T-cell (primary cell): ENCODE results near the gene RAP1GAP2. TPM values are rescaled to one million over a fixed set of nuclear protein-coding genes. Genes with fewer than 3 reads are reported as not detected.

ENCODE experiments used
- ATAC-seq, 4 experiments: fragments of 200-7000 bp in 3 of 4; fragments of 150-1000 bp in 1 of 4; cut with Tn5 transposase; replicated peaks in 1 of 4; 1 replicate in 3 of 4; 2 replicates in 1 of 4; pipeline ENCODE4 v1.10.0; 2021; ENCODE audit warnings: moderate library complexity in 3 of 4, mild to moderate bottlenecking in 2 of 4, moderate number of reproducible peaks in 1 of 4
- CTCF ChIA-PET, 2 donors: fragments of 300-600 bp; sonication (Branson Sonifier 250); formaldehyde crosslinking; loops; one replicate each; lab custom pipeline; 2022; ENCODE audit warnings: antibody characterized with exemption in 2 of 2; lab: Charles Lee
- POLR2A ChIA-PET, 2 donors: fragments of 300-600 bp; sonication (Branson Sonifier 250); formaldehyde crosslinking; loops; one replicate each; lab custom pipeline; 2022; ENCODE audit warnings: antibody characterized with exemption in 2 of 2; lab: Charles Lee
- DNase-seq, 35 experiments: peaks; one replicate each; pipeline versions ENCODE4 v3.0.0 to v3.0.0-alpha.2; 2013 to 2023
- H3K27ac ChIP-seq: one replicate; pipeline ENCODE4 v1.5.1; 2013; ENCODE audit warnings: low read length
- H3K27me3 ChIP-seq, 2 experiments: replicated peaks in 1 of 2; 1 replicate in 1 of 2; 2 replicates in 1 of 2; pipeline versions ENCODE4 v1.6.1 to v1.7.0; 2013; ENCODE audit warnings: low read length in 1 of 2, mixed read lengths in 1 of 2; ENCODE audit not compliant: control insufficient read depth in 2 of 2, insufficient read depth in 2 of 2; ENCODE audit errors: extremely low read depth in 1 of 2
- H3K36me3 ChIP-seq, 2 donors: 1 replicate in 1 of 2; 2 replicates in 1 of 2; pipeline versions ENCODE4 v1.6.1 to v1.7.0; 2013; ENCODE audit warnings: low read length in 1 of 2; ENCODE audit not compliant: control insufficient read depth in 2 of 2, insufficient read depth in 1 of 2; ENCODE audit errors: extremely low read depth in 1 of 2
- H3K4me1 ChIP-seq, 2 experiments: 1 replicate in 1 of 2; 2 replicates in 1 of 2; pipeline versions ENCODE4 v1.6.1 to v1.7.0; 2013; ENCODE audit warnings: low read length in 2 of 2, mixed read lengths in 1 of 2; ENCODE audit not compliant: insufficient read depth in 2 of 2, control insufficient read depth in 1 of 2; ENCODE audit errors: extremely low read depth in 1 of 2
- H3K4me3 ChIP-seq, 2 donors: 1 replicate in 1 of 2; 2 replicates in 1 of 2; pipeline versions ENCODE4 v1.5.1 to v1.7.0; 2013; ENCODE audit warnings: mild to moderate bottlenecking in 2 of 2, low read length in 1 of 2, moderate library complexity in 1 of 2; ENCODE audit not compliant: control insufficient read depth in 1 of 2; ENCODE audit errors: extremely low read depth in 1 of 2
- H3K9me3 ChIP-seq: 2 replicates; pipeline ENCODE4 v1.7.0; 2013
- H3K27ac Mint-ChIP-seq, 2 donors: one replicate each; pipeline ENCODE4 v1.8.0; 2020 to 2021; ENCODE audit warnings: mild to moderate bottlenecking in 2 of 2, mixed read lengths in 2 of 2
- H3K27me3 Mint-ChIP-seq, 2 donors: one replicate each; pipeline ENCODE4 v1.8.0; 2021 to 2022; ENCODE audit warnings: mixed read lengths in 2 of 2
- H3K36me3 Mint-ChIP-seq: one replicate; pipeline ENCODE4 v1.8.0; 2021; ENCODE audit warnings: mixed read lengths
- H3K4me1 Mint-ChIP-seq, 3 donors: one replicate each; pipeline ENCODE4 v1.8.0; 2020 to 2022; ENCODE audit warnings: mixed read lengths in 3 of 3, mild to moderate bottlenecking in 1 of 3
- H3K4me3 Mint-ChIP-seq, 3 donors: one replicate each; pipeline ENCODE4 v1.8.0; 2020 to 2022; ENCODE audit warnings: mild to moderate bottlenecking in 3 of 3, mixed read lengths in 3 of 3, moderate library complexity in 3 of 3
- H3K9me3 Mint-ChIP-seq, 3 donors: one replicate each; pipeline ENCODE4 v1.8.0; 2020 to 2022; ENCODE audit warnings: mixed read lengths in 3 of 3
- WGBS: methylation state at CpG from one replicate; pipeline ENCODE4 v1.1.5; 2013; ENCODE audit warnings: missing lambda C conversion rate; ENCODE audit not compliant: insufficient coverage; 5-methylcytosine and 5-hydroxymethylcytosine counted together
- total RNA-seq, 35 experiments: library from RNA in 6 of 35; stranded (reverse) in 6 of 35; fragments of 120-200 nt in 1 of 35; gene quantifications; one replicate each; pipeline versions ENCODE4 v1.2.1 to v1.2.4 and lab custom pipeline; 2013 to 2026

RAP1GAP2 gene
- total RNA-seq, 5 donors from 2014 or later (not counting 1 experiment from before 2014, with no cell fraction given) = 8.0 to 77.7 (median 13.3) TPM

- 92% methylated on average over 12 of the region's 16 CpGs for WGBS
- ATAC-seq (no peak), DNase-seq (no peak)
- POLR2A ChIA-PET = no interaction called here
- Mint-ChIP-seq H3K4me1 (peaks cover 5 to 19% (median 6%) of the 10 kb centered on the region in 3 donors), H3K4me3 (no peak overlapping the region), H3K27ac (no peak overlapping the region), H3K9me3 (no peaks in the 10 kb centered on the region), H3K36me3 (peaks cover 31% of the 10 kb centered on the region), H3K27me3 (no peaks in the 10 kb centered on the region)
- no peak overlapping the region for H3K4me3 ChIP-seq
- H3K27ac ChIP-seq = no peak overlapping the region
- no peaks in the 10 kb centered on the region for H3K27me3 ChIP-seq
- CTCF ChIA-PET = no interaction called here
- H3K4me1 ChIP-seq = peaks cover 0 to 38% of the 10 kb centered on the region in 2 experiments
- no peaks in the 10 kb centered on the region for H3K9me3 ChIP-seq
- H3K36me3 ChIP-seq = peaks cover 3 to 33% of the 10 kb centered on the region in 2 donors
Observed at GRCh38 chr17:2904135-2904534, 107.9 kb downstream of the RAP1GAP2 start.

GRCh38 chr17:2905269-2905668 is 109.0 kb downstream of the RAP1GAP2 start:
- DNase-seq = peak in 7 of 35 experiments; percentile 3 to 30 (median 8)
- Mint-ChIP-seq H3K36me3 (peaks cover 34% of the 10 kb centered on the region), H3K4me3 (no peak overlapping the region), H3K27me3 (no peaks in the 10 kb centered on the region), H3K4me1 (peaks cover 11 to 26% (median 13%) of the 10 kb centered on the region in 3 donors), H3K9me3 (no peaks in the 10 kb centered on the region), H3K27ac (no peak overlapping the region)
- H3K9me3 ChIP-seq = no peaks in the 10 kb centered on the region
- peaks cover 3 to 35% of the 10 kb centered on the region in 2 donors for H3K36me3 ChIP-seq
- H3K27ac ChIP-seq = no peak overlapping the region
- 74% methylated on average over 7 of the region's 13 CpGs for WGBS
- no peak overlapping the region for H3K4me3 ChIP-seq
- no peaks in the 10 kb centered on the region for H3K27me3 ChIP-seq
- POLR2A ChIA-PET = no interaction called here
- H3K4me1 ChIP-seq = peaks cover 0 to 47% of the 10 kb centered on the region in 2 experiments
- ATAC-seq = no peak
- CTCF ChIA-PET = no interaction called here

- H3K4me1 Mint-ChIP-seq = peaks cover 11 to 26% (median 15%) of the 10 kb centered on the region in 3 donors
- 90% methylated on average over 7 of the region's 15 CpGs for WGBS
- H3K36me3 Mint-ChIP-seq = peaks cover 34% of the 10 kb centered on the region
- DNase-seq = no peak
- H3K4me3 Mint-ChIP-seq = no peak overlapping the region
- H3K4me3 ChIP-seq = no peak overlapping the region
- H3K36me3 ChIP-seq = peaks cover 3 to 35% of the 10 kb centered on the region in 2 donors
- peaks cover 0 to 47% of the 10 kb centered on the region in 2 experiments for H3K4me1 ChIP-seq
- ChIA-PET POLR2A (no interaction called here), CTCF (no interaction called here)
- H3K27ac Mint-ChIP-seq = no peak overlapping the region
- H3K27me3 ChIP-seq = no peaks in the 10 kb centered on the region
- no peak overlapping the region for H3K27ac ChIP-seq
- H3K27me3 Mint-ChIP-seq = no peaks in the 10 kb centered on the region
- no peaks in the 10 kb centered on the region for H3K9me3 Mint-ChIP-seq
- ATAC-seq = no peak
- no peaks in the 10 kb centered on the region for H3K9me3 ChIP-seq
Observed at GRCh38 chr17:2905696-2906501, 109.7 kb downstream of the RAP1GAP2 start.

GRCh38 chr17:2906901-2907300 is 110.7 kb downstream of the RAP1GAP2 start:
- H3K4me3 ChIP-seq = no peak overlapping the region
- H3K36me3 ChIP-seq = peaks cover 3 to 36% of the 10 kb centered on the region in 2 donors
- POLR2A ChIA-PET = no interaction called here
- H3K27me3 ChIP-seq = no peaks in the 10 kb centered on the region
- no peaks in the 10 kb centered on the region for H3K27me3 Mint-ChIP-seq
- H3K9me3 ChIP-seq = no peaks in the 10 kb centered on the region
- H3K4me3 Mint-ChIP-seq = no peak overlapping the region
- H3K9me3 Mint-ChIP-seq = no peaks in the 10 kb centered on the region
- peak overlapping the region in 1 of 2 donors; percentile 3 for H3K27ac Mint-ChIP-seq
- ATAC-seq = no peak
- no peak overlapping the region for H3K27ac ChIP-seq
- H3K4me1 ChIP-seq = peaks cover 0 to 47% of the 10 kb centered on the region in 2 experiments
- 75% methylated on average over 4 of the region's 6 CpGs for WGBS
- peaks cover 11 to 24% (median 15%) of the 10 kb centered on the region in 3 donors for H3K4me1 Mint-ChIP-seq
- peaks cover 36% of the 10 kb centered on the region for H3K36me3 Mint-ChIP-seq
- CTCF ChIA-PET = no interaction called here
- no peak for DNase-seq

GRCh38 chr17:2909175-2909845 is 113.1 kb downstream of the RAP1GAP2 start:
- H3K4me1 ChIP-seq = peaks cover 0 to 36% of the 10 kb centered on the region in 2 experiments
- no peaks in the 10 kb centered on the region for H3K27me3 ChIP-seq
- POLR2A ChIA-PET = no interaction called here
- no peaks in the 10 kb centered on the region for H3K27me3 Mint-ChIP-seq
- H3K36me3 ChIP-seq = peaks cover 3 to 42% of the 10 kb centered on the region in 2 donors
- CTCF ChIA-PET = no interaction called here
- WGBS = 92% methylated on average over 12 of the region's 13 CpGs
- H3K36me3 Mint-ChIP-seq = peaks cover 49% of the 10 kb centered on the region
- H3K4me1 Mint-ChIP-seq = peaks cover 11 to 24% (median 15%) of the 10 kb centered on the region in 3 donors
- H3K9me3 Mint-ChIP-seq = no peaks in the 10 kb centered on the region
- no peak overlapping the region for H3K4me3 Mint-ChIP-seq
- no peaks in the 10 kb centered on the region for H3K9me3 ChIP-seq
- peak overlapping the region in 1 of 2 donors; percentile 60 for H3K27ac Mint-ChIP-seq
- DNase-seq = no peak
- no peak overlapping the region for H3K4me3 ChIP-seq
- H3K27ac ChIP-seq = no peak overlapping the region
- ATAC-seq = no peak

GRCh38 chr17:2909846-2910234 is 113.6 kb downstream of the RAP1GAP2 start:
- ChIA-PET CTCF (no interaction called here), POLR2A (no interaction called here)
- no peaks in the 10 kb centered on the region for H3K9me3 Mint-ChIP-seq
- H3K4me3 ChIP-seq = no peak overlapping the region
- ATAC-seq (no peak), DNase-seq (no peak)
- H3K36me3 ChIP-seq = peaks cover 3 to 42% of the 10 kb centered on the region in 2 donors
- peaks cover 0 to 35% of the 10 kb centered on the region in 2 experiments for H3K4me1 ChIP-seq
- H3K27me3 ChIP-seq = no peaks in the 10 kb centered on the region
- no peak overlapping the region for H3K27ac Mint-ChIP-seq
- H3K27me3 Mint-ChIP-seq = no peaks in the 10 kb centered on the region
- H3K27ac ChIP-seq = no peak overlapping the region
- 93% methylated on average over 2 of the region's 4 CpGs for WGBS
- H3K9me3 ChIP-seq = no peaks in the 10 kb centered on the region
- H3K4me1 Mint-ChIP-seq = peaks cover 11 to 24% (median 15%) of the 10 kb centered on the region in 3 donors
- H3K4me3 Mint-ChIP-seq = no peak overlapping the region
- H3K36me3 Mint-ChIP-seq = peaks cover 50% of the 10 kb centered on the region
